Glutamatergic neuron (in vitro differentiated cells): ENCODE data around the gene PARM1. TPM values are rescaled to one million over a fixed set of nuclear protein-coding genes. Genes with fewer than 3 reads are reported as not detected.
"Not testable (repeated sequence)": the region's sequence is repeated elsewhere in the genome, so short reads cannot be mapped to it uniquely, and the experiment has no call there.

Experiments
- DNase-seq: peaks from one replicate; pipeline ENCODE4 v3.0.0; 2022
- H3K27ac Mint-ChIP-seq: one replicate; pipeline ENCODE4 v1.8.0; 2020; ENCODE audit warnings: mild to moderate bottlenecking, mixed read lengths, inconsistent platforms; ENCODE audit not compliant: unreplicated experiment
- H3K27me3 Mint-ChIP-seq: one replicate; pipeline ENCODE4 v1.8.0; 2020; ENCODE audit warnings: mild to moderate bottlenecking, moderate library complexity, mixed read lengths, inconsistent platforms; ENCODE audit not compliant: unreplicated experiment
- H3K36me3 Mint-ChIP-seq: one replicate; pipeline ENCODE4 v1.8.0; 2020; ENCODE audit warnings: mild to moderate bottlenecking, mixed read lengths, inconsistent platforms; ENCODE audit not compliant: unreplicated experiment
- H3K4me1 Mint-ChIP-seq: one replicate; pipeline ENCODE4 v1.8.0; 2020; ENCODE audit warnings: mild to moderate bottlenecking, low read depth, mixed read lengths, inconsistent platforms; ENCODE audit not compliant: unreplicated experiment
- H3K4me3 Mint-ChIP-seq: one replicate; pipeline ENCODE4 v1.8.0; 2020; ENCODE audit warnings: mild to moderate bottlenecking, mixed read lengths, inconsistent platforms; ENCODE audit not compliant: unreplicated experiment
- H3K9me3 Mint-ChIP-seq: one replicate; pipeline ENCODE4 v1.8.0; 2020; ENCODE audit warnings: mild to moderate bottlenecking, moderate library complexity, mixed read lengths, inconsistent platforms; ENCODE audit not compliant: unreplicated experiment
- total RNA-seq: library from RNA; stranded (reverse); fragmentation: NEBNext Ultra II Directional; extraction: Animal tissue kit (Norgen Biotek cat#: 25700); gene quantifications from one replicate; pipeline ENCODE4 v1.2.1, GENCODE V29; 2021; ENCODE audit not compliant: unreplicated experiment
- TF ChIP-seq, protein P1 (sequence below): fragments of 200-600 bp; sonication (generic); IDR thresholded peaks from one replicate; pipeline ENCODE4 v1.5.0; 2021; ENCODE audit not compliant: partially characterized antibody, unreplicated experiment

Gene PARM1
- total RNA-seq, 1 donor from 2014 or later, result 94.3 TPM

- no peak overlapping the region for H3K4me3 Mint-ChIP-seq
- H3K36me3 Mint-ChIP-seq, result peaks cover 16% of the 10 kb centered on the region
- TF ChIP-seq, protein P1, sequence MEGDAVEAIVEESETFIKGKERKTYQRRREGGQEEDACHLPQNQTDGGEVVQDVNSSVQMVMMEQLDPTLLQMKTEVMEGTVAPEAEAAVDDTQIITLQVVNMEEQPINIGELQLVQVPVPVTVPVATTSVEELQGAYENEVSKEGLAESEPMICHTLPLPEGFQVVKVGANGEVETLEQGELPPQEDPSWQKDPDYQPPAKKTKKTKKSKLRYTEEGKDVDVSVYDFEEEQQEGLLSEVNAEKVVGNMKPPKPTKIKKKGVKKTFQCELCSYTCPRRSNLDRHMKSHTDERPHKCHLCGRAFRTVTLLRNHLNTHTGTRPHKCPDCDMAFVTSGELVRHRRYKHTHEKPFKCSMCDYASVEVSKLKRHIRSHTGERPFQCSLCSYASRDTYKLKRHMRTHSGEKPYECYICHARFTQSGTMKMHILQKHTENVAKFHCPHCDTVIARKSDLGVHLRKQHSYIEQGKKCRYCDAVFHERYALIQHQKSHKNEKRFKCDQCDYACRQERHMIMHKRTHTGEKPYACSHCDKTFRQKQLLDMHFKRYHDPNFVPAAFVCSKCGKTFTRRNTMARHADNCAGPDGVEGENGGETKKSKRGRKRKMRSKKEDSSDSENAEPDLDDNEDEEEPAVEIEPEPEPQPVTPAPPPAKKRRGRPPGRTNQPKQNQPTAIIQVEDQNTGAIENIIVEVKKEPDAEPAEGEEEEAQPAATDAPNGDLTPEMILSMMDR, result no peak
- H3K27me3 Mint-ChIP-seq, result peaks cover 9% of the 10 kb centered on the region
- no peak for DNase-seq
- H3K9me3 Mint-ChIP-seq, result peaks cover 5% of the 10 kb centered on the region
- peaks cover 8% of the 10 kb centered on the region for H3K4me1 Mint-ChIP-seq
- no peak overlapping the region for H3K27ac Mint-ChIP-seq
Observed at GRCh38 chr4:74983253-74983635, 50.3 kb downstream of the PARM1 start.

DNA sequence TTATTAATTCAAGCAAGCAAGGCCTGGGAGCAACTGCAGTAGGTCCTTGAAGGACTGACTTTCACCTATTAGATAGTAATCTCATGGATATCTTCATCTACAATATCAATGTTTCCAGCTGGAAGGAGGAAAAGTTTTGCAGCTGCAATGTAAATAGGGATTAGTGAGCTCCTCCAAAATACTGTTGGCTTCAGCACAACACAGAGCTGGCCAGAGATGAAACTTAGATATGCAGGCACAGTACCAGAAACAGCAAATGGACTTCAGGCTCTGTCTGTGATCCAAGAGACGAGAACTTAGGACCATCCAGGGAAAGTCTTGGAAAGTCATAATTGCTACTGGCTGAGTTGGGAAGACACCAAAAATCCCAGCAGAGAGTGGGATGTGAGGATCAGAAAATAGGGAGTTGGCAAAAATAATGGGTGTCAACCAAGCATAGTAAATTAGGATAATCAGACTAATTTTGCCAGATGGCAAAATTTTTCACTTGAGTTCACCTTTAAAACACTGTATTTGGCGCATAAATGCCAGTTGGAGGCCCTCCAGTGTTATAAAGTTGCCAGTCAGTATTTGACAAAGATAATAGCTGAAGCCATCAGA lies 57.5 kb downstream of the PARM1 start:
- DNase-seq, result no peak
- Mint-ChIP-seq H3K4me1 (peaks cover 7% of the 10 kb centered on the region), H3K4me3 (no peak overlapping the region), H3K36me3 (peaks cover 7% of the 10 kb centered on the region), H3K27ac (no peak overlapping the region), H3K27me3 (peaks cover 3% of the 10 kb centered on the region), H3K9me3 (peaks cover 2% of the 10 kb centered on the region)
- TF ChIP-seq, protein P1, result no peak

- not testable (repeated sequence) for H3K4me3 Mint-ChIP-seq, H3K27me3 Mint-ChIP-seq, H3K27ac Mint-ChIP-seq, DNase-seq, H3K36me3 Mint-ChIP-seq, H3K9me3 Mint-ChIP-seq
- H3K4me1 Mint-ChIP-seq, result peaks cover 24% of the 10 kb centered on the region
Observed at GRCh38 chr4:74994436-74994835, 61.5 kb downstream of the PARM1 start.

DNA sequence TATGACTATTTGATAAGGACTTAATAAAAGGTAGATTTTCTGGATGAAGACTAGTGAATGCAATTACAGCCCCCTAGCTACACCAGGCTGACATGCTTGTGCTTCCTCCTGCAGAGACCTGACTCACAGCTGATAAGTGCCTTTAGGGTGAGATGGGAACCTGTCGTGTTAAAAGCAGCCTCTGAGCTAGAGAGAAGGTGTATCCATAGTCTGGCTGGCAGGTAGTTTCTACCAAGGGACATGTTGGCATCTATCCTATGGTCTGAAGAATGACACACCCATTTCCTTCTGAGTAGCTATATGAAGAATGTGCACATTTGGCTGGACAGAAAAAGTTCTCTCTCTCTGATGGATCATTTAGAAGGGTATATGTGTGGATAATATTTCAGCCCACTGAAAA lies 64.1 kb downstream of the PARM1 start:
- Mint-ChIP-seq H3K4me3 (no peak overlapping the region), H3K27ac (no peak overlapping the region), H3K4me1 (peaks cover 38% of the 10 kb centered on the region), H3K36me3 (peaks cover 7% of the 10 kb centered on the region), H3K9me3 (peaks cover 6% of the 10 kb centered on the region), H3K27me3 (peaks cover 6% of the 10 kb centered on the region)
- TF ChIP-seq, protein P1, result no peak
- DNase-seq, result no peak

DNA sequence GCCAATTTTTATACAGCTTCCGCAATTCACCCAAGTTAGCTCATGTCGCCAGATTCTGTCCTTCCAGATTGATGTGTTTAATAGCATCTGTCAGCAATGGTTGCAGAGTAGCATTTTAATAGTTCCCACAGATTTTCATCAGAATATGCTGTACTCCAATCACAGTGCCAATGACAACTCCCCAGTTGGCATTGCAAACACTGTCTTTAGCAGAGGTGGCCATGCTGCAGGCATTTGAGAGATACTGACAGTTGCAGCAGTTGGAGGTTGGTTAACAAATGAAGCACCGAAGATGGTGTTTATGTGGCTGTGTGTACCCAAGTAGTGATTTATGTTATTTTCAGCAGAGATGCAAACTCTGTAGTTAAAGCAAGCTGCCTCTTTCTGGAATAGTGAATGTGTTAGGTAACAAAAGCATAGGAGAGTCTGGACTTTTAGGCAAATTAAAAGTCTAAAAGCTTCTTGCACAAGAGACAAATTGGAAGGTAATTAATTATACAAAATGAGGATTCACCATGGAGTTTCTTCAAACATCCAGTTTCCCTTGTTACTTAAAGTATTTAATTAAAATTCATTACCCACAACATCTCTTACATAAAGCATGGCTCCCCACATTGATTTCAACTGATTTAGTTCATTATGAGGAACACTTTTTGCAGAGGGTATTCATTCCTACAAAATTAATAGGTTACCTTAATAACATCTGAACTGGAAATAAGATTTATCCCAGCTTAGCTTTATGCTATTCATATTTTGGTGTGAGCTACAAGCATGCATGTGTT lies 65.2 kb downstream of the PARM1 start:
- Mint-ChIP-seq H3K4me1 (peaks cover 49% of the 10 kb centered on the region), H3K27ac (peak overlapping the region; percentile 97), H3K36me3 (peaks cover 6% of the 10 kb centered on the region)

More for the DNA sequence above, 65.2 kb downstream of the PARM1 start:
- DNase-seq, result no peak
- Mint-ChIP-seq H3K9me3 (peaks cover 10% of the 10 kb centered on the region), H3K27me3 (peaks cover 6% of the 10 kb centered on the region), H3K4me3 (no peak overlapping the region)
- TF ChIP-seq, protein P1, result no peak
